ENCODE measurements around the gene FBXO17.

The FBXO17 gene

GRCh38 chr19:38920602-38921419 lies 54.7 kb downstream of the FBXO17 start:
- Histone ChIP-seq H3K36me3 (ENCODE audit: control insufficient read depth, insufficient read depth, low read length) (peaks cover 7% of the 10 kb centered on the region), H3K4me1 (ENCODE audit: control insufficient read depth, low read depth, low read length) (no peaks in the 10 kb centered on the region), H4K5ac (ENCODE audit: low read length) (no peak overlapping the region), H3K56ac (ENCODE audit: low read length) (no peak overlapping the region), H2BK5ac (ENCODE audit: low read length) (no peak overlapping the region), H3K18ac (ENCODE audit: low read length) (no peak overlapping the region), H3K4me2 (ENCODE audit: low read length) (no peak overlapping the region), H3K27ac (ENCODE audit: low read depth, low read length) (no peak overlapping the region), H3K79me1 (ENCODE audit: low read length) (no peaks in the 10 kb centered on the region), H3K4me3 (ENCODE audit: low read length) (no peak overlapping the region), H3K27me3 (ENCODE audit: insufficient read depth, low read length, poor library complexity) (no peaks in the 10 kb centered on the region), H2BK15ac (replicated peaks; ENCODE audit: low read depth) (no peak overlapping the region), H2BK120ac (ENCODE audit: low read depth, low read length) (no peak overlapping the region), H2AK5ac (ENCODE audit: low read length) (no peak overlapping the region), H3K9ac (ENCODE audit: low read length) (no peak overlapping the region), H3K4ac (ENCODE audit: low read depth, low read length) (no peak overlapping the region), H3K79me2 (ENCODE audit: control insufficient read depth, insufficient read depth, low read length) (no peaks in the 10 kb centered on the region), H3K23ac (ENCODE audit: low read length) (no peak overlapping the region), H4K8ac (ENCODE audit: low read depth, low read length) (no peak overlapping the region)
- no peak for DNase-seq
- WGBS (ENCODE audit: extremely low coverage, insufficient coverage, low lambda C conversion rate), result no CpG with 5 or more reads among the region's 14 CpGs

GRCh38 chr19:38919837-38920601 lies 55.5 kb downstream of the FBXO17 start:
- H3K4me2 ChIP-seq (ENCODE audit: low read length), result no peak overlapping the region
- H3K23ac ChIP-seq (ENCODE audit: low read length), result no peak overlapping the region
- H4K8ac ChIP-seq (ENCODE audit: low read depth, low read length), result no peak overlapping the region
- H3K79me2 ChIP-seq (ENCODE audit: control insufficient read depth, insufficient read depth, low read length), result no peaks in the 10 kb centered on the region
- no peak overlapping the region for H3K27ac ChIP-seq (ENCODE audit: low read depth, low read length)
- WGBS (ENCODE audit: extremely low coverage, insufficient coverage, low lambda C conversion rate), result no CpG with 5 or more reads among the region's 21 CpGs
- no peak overlapping the region for H2BK120ac ChIP-seq (ENCODE audit: low read depth, low read length)
- H3K79me1 ChIP-seq (ENCODE audit: low read length), result no peaks in the 10 kb centered on the region
- H3K4ac ChIP-seq (ENCODE audit: low read depth, low read length), result no peak overlapping the region
- H4K5ac ChIP-seq (ENCODE audit: low read length), result no peak overlapping the region
- no peak overlapping the region for H2AK5ac ChIP-seq (ENCODE audit: low read length)
- no peaks in the 10 kb centered on the region for H3K27me3 ChIP-seq (ENCODE audit: insufficient read depth, low read length, poor library complexity)
- no peak overlapping the region for H2BK5ac ChIP-seq (ENCODE audit: low read length)
- no peak overlapping the region for H3K56ac ChIP-seq (ENCODE audit: low read length)
- no peak overlapping the region for H3K18ac ChIP-seq (ENCODE audit: low read length)
- no peak overlapping the region for H3K9ac ChIP-seq (ENCODE audit: low read length)
- no peak overlapping the region for H3K4me3 ChIP-seq (ENCODE audit: low read length)
- H2BK15ac ChIP-seq (replicated peaks; ENCODE audit: low read depth), result no peak overlapping the region
- H3K36me3 ChIP-seq (ENCODE audit: control insufficient read depth, insufficient read depth, low read length), result peaks cover 4% of the 10 kb centered on the region
- no peak for DNase-seq
- no peaks in the 10 kb centered on the region for H3K4me1 ChIP-seq (ENCODE audit: control insufficient read depth, low read depth, low read length)

GRCh38 chr19:38918526-38918925 lies 57.0 kb downstream of the FBXO17 start:
- no peak overlapping the region for H3K18ac ChIP-seq (ENCODE audit: low read length)
- no peak overlapping the region for H3K9ac ChIP-seq (ENCODE audit: low read length)
- no peak overlapping the region for H4K5ac ChIP-seq (ENCODE audit: low read length)
- no peak overlapping the region for H3K56ac ChIP-seq (ENCODE audit: low read length)
- WGBS (ENCODE audit: extremely low coverage, insufficient coverage, low lambda C conversion rate), result no CpG with 5 or more reads among the region's 10 CpGs
- no peak overlapping the region for H2BK5ac ChIP-seq (ENCODE audit: low read length)
- no peak overlapping the region for H2BK120ac ChIP-seq (ENCODE audit: low read depth, low read length)
- H3K23ac ChIP-seq (ENCODE audit: low read length), result no peak overlapping the region
- DNase-seq, result no peak
- no peaks in the 10 kb centered on the region for H3K4me1 ChIP-seq (ENCODE audit: control insufficient read depth, low read depth, low read length)
- no peak overlapping the region for H3K4me3 ChIP-seq (ENCODE audit: low read length)
- no peak overlapping the region for H3K4ac ChIP-seq (ENCODE audit: low read depth, low read length)
- H3K27ac ChIP-seq (ENCODE audit: low read depth, low read length), result no peak overlapping the region
- no peaks in the 10 kb centered on the region for H3K79me1 ChIP-seq (ENCODE audit: low read length)
- H3K36me3 ChIP-seq (ENCODE audit: control insufficient read depth, insufficient read depth, low read length), result peaks cover 2% of the 10 kb centered on the region
- H2BK15ac ChIP-seq (replicated peaks; ENCODE audit: low read depth), result no peak overlapping the region
- no peak overlapping the region for H4K8ac ChIP-seq (ENCODE audit: low read depth, low read length)
- H3K27me3 ChIP-seq (ENCODE audit: insufficient read depth, low read length, poor library complexity), result no peaks in the 10 kb centered on the region
- H2AK5ac ChIP-seq (ENCODE audit: low read length), result no peak overlapping the region
- no peak overlapping the region for H3K4me2 ChIP-seq (ENCODE audit: low read length)
- no peaks in the 10 kb centered on the region for H3K79me2 ChIP-seq (ENCODE audit: control insufficient read depth, insufficient read depth, low read length)

- Histone ChIP-seq H2AK5ac (ENCODE audit: low read length) (no peak overlapping the region), H4K8ac (ENCODE audit: low read depth, low read length) (no peak overlapping the region), H3K27ac (ENCODE audit: low read depth, low read length) (no peak overlapping the region), H3K27me3 (ENCODE audit: insufficient read depth, low read length, poor library complexity) (no peaks in the 10 kb centered on the region), H3K4me1 (ENCODE audit: control insufficient read depth, low read depth, low read length) (no peaks in the 10 kb centered on the region), H3K4ac (ENCODE audit: low read depth, low read length) (no peak overlapping the region), H3K79me2 (ENCODE audit: control insufficient read depth, insufficient read depth, low read length) (no peaks in the 10 kb centered on the region), H3K79me1 (ENCODE audit: low read length) (no peaks in the 10 kb centered on the region), H2BK15ac (replicated peaks; ENCODE audit: low read depth) (no peak overlapping the region), H3K4me2 (ENCODE audit: low read length) (no peak overlapping the region), H3K23ac (ENCODE audit: low read length) (no peak overlapping the region), H2BK5ac (ENCODE audit: low read length) (no peak overlapping the region), H3K9ac (ENCODE audit: low read length) (no peak overlapping the region), H4K5ac (ENCODE audit: low read length) (no peak overlapping the region), H2BK120ac (ENCODE audit: low read depth, low read length) (no peak overlapping the region), H3K36me3 (ENCODE audit: control insufficient read depth, insufficient read depth, low read length) (peaks cover 2% of the 10 kb centered on the region), H3K4me3 (ENCODE audit: low read length) (no peak overlapping the region), H3K18ac (ENCODE audit: low read length) (no peak overlapping the region), H3K56ac (ENCODE audit: low read length) (no peak overlapping the region)
- no peak for DNase-seq
- WGBS (ENCODE audit: extremely low coverage, insufficient coverage, low lambda C conversion rate), result no CpG with 5 or more reads among the region's 13 CpGs
Measured at GRCh38 chr19:38917921-38918491, 57.5 kb downstream of the FBXO17 start.

- no peaks in the 10 kb centered on the region for H3K79me1 ChIP-seq (ENCODE audit: low read length)
- no peak overlapping the region for H2BK15ac ChIP-seq (replicated peaks; ENCODE audit: low read depth)
- H3K4me1 ChIP-seq (ENCODE audit: control insufficient read depth, low read depth, low read length), result no peaks in the 10 kb centered on the region
- no peak overlapping the region for H3K4me2 ChIP-seq (ENCODE audit: low read length)
- H3K79me2 ChIP-seq (ENCODE audit: control insufficient read depth, insufficient read depth, low read length), result no peaks in the 10 kb centered on the region
- no peak overlapping the region for H3K4me3 ChIP-seq (ENCODE audit: low read length)
- H3K27me3 ChIP-seq (ENCODE audit: insufficient read depth, low read length, poor library complexity), result no peaks in the 10 kb centered on the region
- H3K4ac ChIP-seq (ENCODE audit: low read depth, low read length), result no peak overlapping the region
- H4K5ac ChIP-seq (ENCODE audit: low read length), result no peak overlapping the region
- H4K8ac ChIP-seq (ENCODE audit: low read depth, low read length), result no peak overlapping the region
- H2BK5ac ChIP-seq (ENCODE audit: low read length), result no peak overlapping the region
- no CpG with 5 or more reads among the region's 9 CpGs for WGBS (ENCODE audit: extremely low coverage, insufficient coverage, low lambda C conversion rate)
- no peak for DNase-seq
- H2BK120ac ChIP-seq (ENCODE audit: low read depth, low read length), result no peak overlapping the region
- no peak overlapping the region for H3K27ac ChIP-seq (ENCODE audit: low read depth, low read length)
- H3K9ac ChIP-seq (ENCODE audit: low read length), result no peak overlapping the region
- no peak overlapping the region for H3K23ac ChIP-seq (ENCODE audit: low read length)
- peaks cover 2% of the 10 kb centered on the region for H3K36me3 ChIP-seq (ENCODE audit: control insufficient read depth, insufficient read depth, low read length)
- no peak overlapping the region for H3K56ac ChIP-seq (ENCODE audit: low read length)
- no peak overlapping the region for H3K18ac ChIP-seq (ENCODE audit: low read length)
- H2AK5ac ChIP-seq (ENCODE audit: low read length), result no peak overlapping the region
Measured at GRCh38 chr19:38917516-38917915, 58.0 kb downstream of the FBXO17 start.
